Lung microvascular endothelial cell (primary cell): ENCODE results near the gene INSIG2. TPM values are rescaled to one million over a fixed set of nuclear protein-coding genes. Genes with fewer than 3 reads are reported as not detected.
"Not testable (repeated sequence)": the region's sequence is repeated elsewhere in the genome, so short reads cannot be mapped to it uniquely, and the experiment has no call there.

Experiments
- DNase-seq, 2 donors: peaks; one replicate each; pipeline versions ENCODE4 v3.0.0 to v3.0.0-alpha.2; 2010; ENCODE audit warnings: low read depth in 2 of 2
- total RNA-seq: library from RNA; depleted of rRNA; stranded (reverse); fragments of >200 nt; gene quantifications from 2 replicates; pipeline ENCODE4 v1.2.1, GENCODE V29; 2014

INSIG2 gene
- total RNA-seq, 1 donor from 2014 or later = 19.6 TPM

- peak in 1 of 2 donors; percentile 6 for DNase-seq
Observed at GRCh38 chr2:118059919-118060478, 28.3 kb upstream of the INSIG2 start.

- peak in 1 of 2 donors; percentile 22 for DNase-seq
Observed at GRCh38 chr2:118061135-118061955, 26.9 kb upstream of the INSIG2 start.

- DNase-seq = peak in 1 of 2 donors; percentile 31
Observed at GRCh38 chr2:118062048-118062447, 26.2 kb upstream of the INSIG2 start.

GRCh38 chr2:118062669-118063068, 25.6 kb upstream of the INSIG2 start:
- DNase-seq = no peak

- DNase-seq = no peak
Observed at GRCh38 chr2:118065015-118065706, 23.1 kb upstream of the INSIG2 start.

- peak in 1 of 2 donors; percentile 17 for DNase-seq
Observed at GRCh38 chr2:118065921-118066511, 22.3 kb upstream of the INSIG2 start.

GRCh38 chr2:118077636-118078247, 10.5 kb upstream of the INSIG2 start:
- DNase-seq = no peak

- no peak for DNase-seq
Observed at GRCh38 chr2:118078734-118079133, 9.5 kb upstream of the INSIG2 start.

GRCh38 chr2:118084491-118085089, 3.7 kb upstream of the INSIG2 start:
- DNase-seq = no peak

- no peak for DNase-seq
Observed at GRCh38 chr2:118085173-118086023, 2.9 kb upstream of the INSIG2 start.

GRCh38 chr2:118086024-118086633, 2.1 kb upstream of the INSIG2 start:
- DNase-seq = no peak

- DNase-seq = peak; percentile 67 to 73
Observed at GRCh38 chr2:118089139-118089800, 999 bp downstream of the INSIG2 start.

- DNase-seq = peak in 1 of 2 donors; percentile 42
Observed at GRCh38 chr2:118090387-118091139, 2.3 kb downstream of the INSIG2 start.

- DNase-seq = no peak
Observed at GRCh38 chr2:118091140-118091478, 2.8 kb downstream of the INSIG2 start.

GRCh38 chr2:118091631-118092030, 3.4 kb downstream of the INSIG2 start:
- DNase-seq = no peak

- not testable (repeated sequence) for DNase-seq
Observed at GRCh38 chr2:118094102-118094501, 5.8 kb downstream of the INSIG2 start.

GRCh38 chr2:118094503-118094902, 6.2 kb downstream of the INSIG2 start:
- no peak for DNase-seq

GRCh38 chr2:118095610-118096009, 7.3 kb downstream of the INSIG2 start:
- DNase-seq = no peak

- DNase-seq = peak in 1 of 2 donors; percentile 42
Observed at GRCh38 chr2:118097657-118098056, 9.4 kb downstream of the INSIG2 start.
